Mesothelial cell of epicardium (in vitro differentiated cells): Measurements from ENCODE around the gene RTN4R. TPM values are rescaled to one million over a fixed set of nuclear protein-coding genes. Genes with fewer than 3 reads are reported as not detected.
A peak's percentile ranks its signal among the peaks of the same experiment; 100 is the strongest.

ENCODE experiments used
- DNase-seq, 2 experiments: peaks; one replicate each; pipeline ENCODE4 v3.0.0; 2021; ENCODE audit warnings: low spot score in 2 of 2; ENCODE audit not compliant: unreplicated experiment in 2 of 2
- H3K27ac Mint-ChIP-seq: 2 replicates; pipeline ENCODE4 v1.8.0; 2021; ENCODE audit warnings: mixed read lengths
- H3K27me3 Mint-ChIP-seq: 2 replicates; pipeline ENCODE4 v1.8.0; 2021; ENCODE audit warnings: low read depth, mixed read lengths
- H3K36me3 Mint-ChIP-seq: 2 replicates; pipeline ENCODE4 v1.8.0; 2021; ENCODE audit warnings: mixed read lengths
- H3K4me1 Mint-ChIP-seq: 2 replicates; pipeline ENCODE4 v1.8.0; 2021; ENCODE audit warnings: mixed read lengths
- H3K4me3 Mint-ChIP-seq: 2 replicates; pipeline ENCODE4 v1.8.0; 2021; ENCODE audit warnings: mild to moderate bottlenecking, moderate library complexity, mixed read lengths
- H3K9me3 Mint-ChIP-seq: 2 replicates; pipeline ENCODE4 v1.8.0; 2021; ENCODE audit warnings: mixed read lengths
- CTCF ChIP-seq: fragments of 200-600 bp; sonication (generic); IDR thresholded peaks from one replicate; pipeline ENCODE4 v1.5.0; 2021; ENCODE audit warnings: antibody characterized with exemption; ENCODE audit not compliant: unreplicated experiment
- total RNA-seq: library from RNA; stranded (reverse); gene quantifications from 3 replicates; pipeline ENCODE4 v1.2.1, GENCODE V29; 2021

RTN4R gene
- total RNA-seq, 1 donor from 2014 or later = 10.0 TPM

GRCh38 chr22:20242393-20243175, 25.5 kb downstream of the RTN4R start:
- H3K27me3 Mint-ChIP-seq = no peaks in the 10 kb centered on the region
- H3K27ac Mint-ChIP-seq = no peak overlapping the region
- H3K9me3 Mint-ChIP-seq = no peaks in the 10 kb centered on the region
- H3K4me1 Mint-ChIP-seq = peaks cover 52% of the 10 kb centered on the region
- no peaks in the 10 kb centered on the region for H3K36me3 Mint-ChIP-seq
- no peak for TF ChIP-seq CTCF
- no peak for DNase-seq
- no peak overlapping the region for H3K4me3 Mint-ChIP-seq

- Mint-ChIP-seq H3K4me3 (no peak overlapping the region), H3K9me3 (no peaks in the 10 kb centered on the region), H3K36me3 (no peaks in the 10 kb centered on the region), H3K4me1 (peaks cover 54% of the 10 kb centered on the region), H3K27me3 (no peaks in the 10 kb centered on the region), H3K27ac (no peak overlapping the region)
- TF ChIP-seq CTCF = no peak
- no peak for DNase-seq
Observed at GRCh38 chr22:20241579-20242392, 26.3 kb downstream of the RTN4R start.

DNA sequence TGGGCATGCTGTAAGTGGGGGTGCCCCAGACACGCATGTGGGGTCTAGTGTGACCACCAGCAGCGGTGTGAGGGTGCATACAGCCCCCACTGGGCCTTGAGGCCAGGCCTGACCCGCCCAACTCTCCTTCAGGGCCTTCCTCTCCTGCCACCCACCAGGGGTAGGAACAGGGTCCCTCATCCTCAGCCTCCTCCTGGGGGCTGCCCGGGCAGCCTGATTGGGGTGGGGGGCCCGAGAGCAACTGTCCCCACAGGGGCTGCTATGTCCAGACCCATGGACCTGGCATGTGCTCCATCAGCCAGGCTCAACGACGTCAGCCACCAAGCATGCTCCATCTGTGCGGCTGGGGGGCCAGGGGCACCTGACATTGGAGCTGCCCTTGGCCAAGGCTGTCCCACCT, 27.2 kb downstream of the RTN4R start:
- Mint-ChIP-seq H3K27ac (peak overlapping the region; percentile 75), H3K4me3 (no peak overlapping the region), H3K4me1 (peaks cover 53% of the 10 kb centered on the region), H3K27me3 (no peaks in the 10 kb centered on the region), H3K36me3 (no peaks in the 10 kb centered on the region), H3K9me3 (no peaks in the 10 kb centered on the region)
- no peak for DNase-seq
- no peak for TF ChIP-seq CTCF

DNA sequence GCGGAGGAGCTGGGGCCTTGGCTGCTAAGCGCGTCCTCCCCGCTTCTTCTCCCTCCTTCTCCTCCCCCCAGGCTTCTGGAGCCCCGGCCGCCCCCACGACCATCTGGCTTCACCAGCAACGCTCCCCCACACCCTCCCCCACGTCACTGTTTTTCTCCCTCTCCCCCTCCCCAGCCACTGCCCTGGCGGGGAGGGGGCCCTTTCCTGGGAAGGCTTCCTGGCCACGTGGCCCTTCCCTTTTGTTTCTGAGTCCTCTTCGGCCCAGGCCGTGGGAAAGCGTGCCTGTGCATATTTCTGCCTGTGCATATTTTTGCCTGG, 27.7 kb downstream of the RTN4R start:
- Mint-ChIP-seq H3K27ac (peak overlapping the region; percentile 75), H3K4me3 (no peak overlapping the region), H3K9me3 (no peaks in the 10 kb centered on the region), H3K27me3 (peaks cover 1% of the 10 kb centered on the region), H3K36me3 (no peaks in the 10 kb centered on the region), H3K4me1 (peaks cover 51% of the 10 kb centered on the region)
- peak; percentile 55 to 71 for DNase-seq
- no peak for TF ChIP-seq CTCF

DNA sequence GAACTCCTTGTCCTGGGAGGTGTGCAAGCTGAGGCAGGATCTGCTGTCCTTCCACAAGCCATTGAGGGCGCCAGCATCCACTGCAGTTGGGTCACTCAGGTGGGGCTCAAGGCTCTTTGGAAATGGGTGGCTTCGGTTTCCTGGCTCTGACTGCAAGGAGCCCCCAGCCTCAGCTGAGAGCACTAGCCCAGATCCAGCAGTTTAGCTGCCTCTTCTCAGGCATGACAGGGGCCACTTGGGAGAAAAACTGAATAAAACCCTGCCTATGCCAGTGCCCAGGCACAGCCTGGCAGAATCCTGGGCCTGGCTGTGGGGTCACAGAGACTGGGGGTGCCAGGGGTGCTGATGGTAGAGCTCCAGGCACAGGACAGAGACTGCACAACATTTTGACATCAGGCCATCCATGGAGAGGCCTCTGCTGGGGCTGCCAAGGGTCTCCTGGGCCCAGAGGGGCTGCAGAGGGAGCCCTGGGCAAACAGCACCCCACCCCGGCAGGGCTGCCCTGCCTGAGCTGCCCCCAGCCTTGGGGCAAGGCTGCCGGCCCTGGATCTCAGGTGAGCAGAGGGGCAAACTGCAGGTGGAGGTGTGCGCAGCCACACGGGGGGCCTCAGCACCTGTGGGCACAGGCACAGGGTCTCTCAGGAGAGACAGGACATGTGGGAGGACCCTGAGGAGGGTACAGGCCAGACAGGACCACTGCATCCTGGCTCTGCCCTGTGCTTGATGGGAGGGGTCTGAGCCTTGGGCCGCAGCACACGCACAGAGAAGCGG, 28.3 kb downstream of the RTN4R start:
- no peaks in the 10 kb centered on the region for H3K36me3 Mint-ChIP-seq
- H3K27ac Mint-ChIP-seq = peak overlapping the region; percentile 56
- no peaks in the 10 kb centered on the region for H3K9me3 Mint-ChIP-seq
- DNase-seq = no peak
- H3K4me3 Mint-ChIP-seq = no peak overlapping the region
- H3K4me1 Mint-ChIP-seq = peaks cover 53% of the 10 kb centered on the region
- H3K27me3 Mint-ChIP-seq = peaks cover 3% of the 10 kb centered on the region
- TF ChIP-seq CTCF = no peak
